ENCODE measurements around the gene OSBP2. TPM values are rescaled to one million over a fixed set of nuclear protein-coding genes. Genes with fewer than 3 reads are reported as not detected.

OSBP2 gene
- total and polyA plus RNA-seq, 2 of the 13 experiments (the other 11 are each of a cell fraction or from before 2014, with no cell fraction given) = 5.0 to 7.7 TPM

- TF ChIP-seq ZNF660 (CRISPR knock-in tag; IDR thresholded peaks at IDR 0.05; ENCODE audit: borderline replicate concordance, low read depth) (no peak), TEF (CRISPR knock-in tag; IDR thresholded peaks at IDR 0.05) (no peak), ZNF367 (CRISPR knock-in tag; IDR thresholded peaks at IDR 0.05; ENCODE audit: borderline replicate concordance) (no peak), FLYWCH1 (CRISPR knock-in tag; IDR thresholded peaks at IDR 0.05) (no peak), ZNF703 (CRISPR knock-in tag; IDR thresholded peaks at IDR 0.05; ENCODE audit: borderline replicate concordance) (no peak), KLF12 (CRISPR knock-in tag; IDR thresholded peaks at IDR 0.05; ENCODE audit: borderline replicate concordance) (no peak)
- TF ChIP-seq, protein P1, sequence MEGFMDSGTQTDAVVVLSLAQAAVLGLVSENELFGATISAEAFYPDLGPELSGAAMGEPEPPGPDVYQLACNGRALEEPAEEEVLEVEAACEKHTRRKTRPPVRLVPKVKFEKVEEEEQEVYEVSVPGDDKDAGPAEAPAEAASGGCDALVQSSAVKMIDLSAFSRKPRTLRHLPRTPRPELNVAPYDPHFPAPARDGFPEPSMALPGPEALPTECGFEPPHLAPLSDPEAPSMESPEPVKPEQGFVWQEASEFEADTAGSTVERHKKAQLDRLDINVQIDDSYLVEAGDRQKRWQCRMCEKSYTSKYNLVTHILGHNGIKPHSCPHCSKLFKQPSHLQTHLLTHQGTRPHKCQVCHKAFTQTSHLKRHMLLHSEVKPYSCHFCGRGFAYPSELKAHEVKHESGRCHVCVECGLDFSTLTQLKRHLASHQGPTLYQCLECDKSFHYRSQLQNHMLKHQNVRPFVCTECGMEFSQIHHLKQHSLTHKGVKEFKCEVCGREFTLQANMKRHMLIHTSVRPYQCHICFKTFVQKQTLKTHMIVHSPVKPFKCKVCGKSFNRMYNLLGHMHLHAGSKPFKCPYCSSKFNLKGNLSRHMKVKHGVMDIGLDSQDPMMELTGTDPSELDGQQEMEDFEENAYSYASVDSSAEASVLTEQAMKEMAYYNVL (CRISPR knock-in tag; IDR thresholded peaks at IDR 0.05; ENCODE audit: borderline replicate concordance) = no peak
These were observed 258.5 kb downstream of the OSBP2 start (continued) for GRCh38 chr22:30953206-30953605.

- Histone ChIP-seq H3K27ac (ENCODE audit: extremely low read length, insufficient read depth, low read length) (no peak overlapping the region), H3K9me3 (ENCODE audit: low read length) (no peaks in the 10 kb centered on the region), H3K4me3 (replicated peaks in 1 of 3; ENCODE audit: insufficient read depth in 1 of 3, low read depth in 2 of 3, low read length in 3 of 3) (no peak overlapping the region), H3K27me3 (ENCODE audit: control insufficient read depth in 1 of 2, insufficient read depth in 2 of 2, low read length in 2 of 2) (no peaks in the 10 kb centered on the region), H3K79me2 (ENCODE audit: insufficient read depth, low read length) (peaks cover 8% of the 10 kb centered on the region), H3K36me3 (replicated peaks in 1 of 2; ENCODE audit: control insufficient read depth in 1 of 2, insufficient read depth in 2 of 2, low read length in 2 of 2) (peaks cover 16 to 53% of the 10 kb centered on the region in 2 experiments), H3K9ac (ENCODE audit: insufficient read depth, low read depth, low read length) (no peak overlapping the region), H2AFZ (ENCODE audit: low read length) (no peak overlapping the region), H4K20me1 (ENCODE audit: insufficient read depth, low read length) (no peaks in the 10 kb centered on the region; the same call in 1 of the 2 replicates), H3K4me1 (ENCODE audit: insufficient read depth, low read length) (peaks cover 14% of the 10 kb centered on the region), H3K4me2 (ENCODE audit: low read depth, low read length) (no peak overlapping the region)
- ATAC-seq (no peak), DNase-seq (ENCODE audit: low spot score) (no peak), FAIRE-seq (no peak)
- intact Hi-C loops (cut with micrococcal nuclease; ENCODE audit: unreplicated experiment) (no loop called here), in situ Hi-C loops (cut with HindIII; ENCODE audit: extremely low pct_ligation_motif_present, low pct_unique_long_range_greater_than_20kb) (no loop called here)
- no TSS peak for BruUV-seq (replicated peaks)
- ChIA-PET POLR2A (interaction anchor here (1.1 kb wide), 1 partner anchor 14 kb away, joined by 4 read pairs; the partner anchor contains the start of gene TUG1), CTCF (ENCODE audit: low intra/inter-chr PET ratio, low total read pairs) (no interaction called here)
- WGBS (ENCODE audit: low lambda C conversion rate) = 98% methylated on average over 4 of the region's 4 CpGs
- no peak for TF ChIP-seq ZNF691 (CRISPR knock-in tag; IDR thresholded peaks at IDR 0.05; ENCODE audit: borderline replicate concordance, low read depth)
- no peak for TF ChIP-seq ISL2 (CRISPR knock-in tag; IDR thresholded peaks at IDR 0.05)
- no peak for TF ChIP-seq ZNF782 (CRISPR knock-in tag; IDR thresholded peaks at IDR 0.05; ENCODE audit: borderline replicate concordance)
- TF ChIP-seq, protein P2, sequence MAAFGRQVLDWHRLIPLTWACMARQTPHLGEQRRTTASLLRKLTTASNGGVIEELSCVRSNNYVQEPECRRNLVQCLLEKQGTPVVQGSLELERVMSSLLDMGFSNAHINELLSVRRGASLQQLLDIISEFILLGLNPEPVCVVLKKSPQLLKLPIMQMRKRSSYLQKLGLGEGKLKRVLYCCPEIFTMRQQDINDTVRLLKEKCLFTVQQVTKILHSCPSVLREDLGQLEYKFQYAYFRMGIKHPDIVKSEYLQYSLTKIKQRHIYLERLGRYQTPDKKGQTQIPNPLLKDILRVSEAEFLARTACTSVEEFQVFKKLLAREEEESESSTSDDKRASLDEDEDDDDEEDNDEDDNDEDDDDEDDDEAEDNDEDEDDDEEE (CRISPR knock-in tag; IDR thresholded peaks at IDR 0.05) = no peak
- TF ChIP-seq, protein P1 (CRISPR knock-in tag; IDR thresholded peaks at IDR 0.05; ENCODE audit: borderline replicate concordance) = no peak
- no peak for TF ChIP-seq PRPF4 (IDR thresholded peaks at IDR 0.05; ENCODE audit: low read depth, low read length, poor library complexity, severe bottlenecking)
- no peak for TF ChIP-seq ZNF569 (CRISPR knock-in tag; IDR thresholded peaks at IDR 0.05; ENCODE audit: borderline replicate concordance)
These were observed 260.5 kb downstream of the OSBP2 start for GRCh38 chr22:30955153-30955552.
